Osteocyte (in vitro differentiated cells): ENCODE results near the gene SIM1. TPM values are rescaled to one million over a fixed set of nuclear protein-coding genes. Genes with fewer than 3 reads are reported as not detected.

Source experiments
- DNase-seq: peaks from one replicate; pipeline ENCODE4 v3.0.0; 2021; ENCODE audit warnings: mixed read lengths; ENCODE audit not compliant: unreplicated experiment; ENCODE audit errors: extremely low spot score
- H3K27ac Mint-ChIP-seq: one replicate; pipeline ENCODE4 v1.8.0; 2021; ENCODE audit warnings: mild to moderate bottlenecking, mixed read lengths; ENCODE audit not compliant: unreplicated experiment
- H3K27me3 Mint-ChIP-seq: one replicate; pipeline ENCODE4 v1.8.0; 2021; ENCODE audit warnings: mixed read lengths; ENCODE audit not compliant: unreplicated experiment
- H3K36me3 Mint-ChIP-seq: one replicate; pipeline ENCODE4 v1.8.0; 2021; ENCODE audit warnings: mixed read lengths; ENCODE audit not compliant: unreplicated experiment
- H3K4me1 Mint-ChIP-seq: one replicate; pipeline ENCODE4 v1.8.0; 2021; ENCODE audit warnings: mixed read lengths; ENCODE audit not compliant: unreplicated experiment
- H3K4me3 Mint-ChIP-seq: one replicate; pipeline ENCODE4 v1.8.0; 2021; ENCODE audit warnings: mild to moderate bottlenecking, moderate library complexity, mixed read lengths; ENCODE audit not compliant: unreplicated experiment
- H3K9me3 Mint-ChIP-seq: one replicate; pipeline ENCODE4 v1.8.0; 2021; ENCODE audit warnings: mixed read lengths; ENCODE audit not compliant: unreplicated experiment
- CTCF ChIP-seq: fragments of 200-600 bp; sonication (generic); IDR thresholded peaks from 2 replicates; pipeline ENCODE4 v1.5.0; 2021; ENCODE audit warnings: antibody characterized with exemption, mild to moderate bottlenecking, moderate library complexity
- total RNA-seq: library from RNA; stranded (reverse); gene quantifications from 2 replicates; pipeline ENCODE4 v1.2.1, GENCODE V29; 2021

SIM1 gene
- total RNA-seq, 1 donor from 2014 or later = 2.6 TPM

- TF ChIP-seq CTCF = no peak
- Mint-ChIP-seq H3K27ac (peak overlapping the region; percentile 45), H3K9me3 (peaks cover 3% of the 10 kb centered on the region), H3K4me3 (no peak overlapping the region), H3K4me1 (peaks cover 25% of the 10 kb centered on the region), H3K36me3 (peaks cover 2% of the 10 kb centered on the region), H3K27me3 (no peaks in the 10 kb centered on the region)
- no peak for DNase-seq
These were observed 111.3 kb downstream of the SIM1 start for GRCh38 chr6:100353276-100354015.

GRCh38 chr6:100350139-100350538 lies 114.6 kb downstream of the SIM1 start:
- peaks cover 56% of the 10 kb centered on the region for H3K4me1 Mint-ChIP-seq

DNA sequence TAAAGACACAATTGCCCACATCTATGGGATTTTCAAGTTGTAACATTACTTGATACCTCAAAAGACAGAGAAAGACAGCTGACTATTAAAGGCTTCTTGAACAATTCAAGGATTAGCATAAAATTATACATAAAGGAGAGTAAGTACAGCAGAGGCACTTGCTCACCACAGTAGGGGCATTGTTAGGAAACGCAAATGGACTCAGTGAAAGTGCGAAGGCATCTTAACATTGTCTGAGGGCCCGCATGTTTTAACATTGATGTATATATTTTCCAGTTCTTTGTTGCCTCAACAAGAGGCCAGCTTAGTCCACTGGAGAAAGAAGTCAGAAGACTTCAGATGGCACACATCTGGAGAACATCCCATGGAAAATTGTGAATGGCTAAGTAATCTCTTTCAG lies 115.4 kb downstream of the SIM1 start:
- no peak for TF ChIP-seq CTCF
- Mint-ChIP-seq H3K27me3 (no peaks in the 10 kb centered on the region), H3K9me3 (peaks cover 3% of the 10 kb centered on the region), H3K4me1 (peaks cover 62% of the 10 kb centered on the region), H3K36me3 (peaks cover 2% of the 10 kb centered on the region), H3K27ac (peak overlapping the region; percentile 93), H3K4me3 (no peak overlapping the region)
- no peak for DNase-seq

More at GRCh38 chr6:100350139-100350538, 114.6 kb downstream of the SIM1 start:
- no peaks in the 10 kb centered on the region for H3K27me3 Mint-ChIP-seq
- H3K36me3 Mint-ChIP-seq = peaks cover 2% of the 10 kb centered on the region
- no peak for TF ChIP-seq CTCF
- H3K9me3 Mint-ChIP-seq = peaks cover 3% of the 10 kb centered on the region
- no peak for DNase-seq
- H3K4me3 Mint-ChIP-seq = no peak overlapping the region
- no peak overlapping the region for H3K27ac Mint-ChIP-seq

DNA sequence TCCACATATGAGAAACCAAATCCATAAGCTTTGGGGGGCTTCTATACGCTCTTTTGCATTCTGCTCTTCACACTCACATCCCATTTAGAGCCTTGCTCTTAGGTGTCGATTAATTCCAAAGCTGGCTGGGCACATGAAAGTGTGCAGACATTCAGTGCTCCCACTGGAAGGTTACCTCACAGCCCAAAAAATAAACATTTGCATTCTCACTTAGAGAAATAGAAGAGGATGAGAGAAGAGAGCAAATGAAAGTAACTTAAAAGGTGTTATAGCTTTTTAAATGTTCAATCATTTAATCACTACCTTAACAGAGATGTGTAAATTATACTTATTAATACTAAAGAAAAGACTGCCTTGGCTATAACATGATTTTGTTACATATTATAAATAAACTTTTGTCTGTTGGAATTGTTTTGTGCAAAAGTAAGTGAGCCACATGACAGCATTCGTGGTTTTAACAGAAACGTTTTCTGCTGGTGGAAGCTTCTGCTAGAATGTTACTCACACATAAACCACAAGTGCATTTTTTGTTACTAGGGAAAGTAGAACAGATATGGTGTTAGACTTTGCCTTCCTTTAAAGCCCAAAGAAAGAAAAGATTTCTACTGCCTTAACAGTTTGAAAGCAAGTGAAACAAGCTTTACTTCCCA lies 116.7 kb downstream of the SIM1 start:
- Mint-ChIP-seq H3K4me1 (peaks cover 65% of the 10 kb centered on the region), H3K27me3 (no peaks in the 10 kb centered on the region), H3K9me3 (no peaks in the 10 kb centered on the region), H3K27ac (peak overlapping the region; percentile 93), H3K4me3 (peak overlapping the region; percentile 45), H3K36me3 (peaks cover 2% of the 10 kb centered on the region)
- TF ChIP-seq CTCF = no peak
- DNase-seq = no peak

DNA sequence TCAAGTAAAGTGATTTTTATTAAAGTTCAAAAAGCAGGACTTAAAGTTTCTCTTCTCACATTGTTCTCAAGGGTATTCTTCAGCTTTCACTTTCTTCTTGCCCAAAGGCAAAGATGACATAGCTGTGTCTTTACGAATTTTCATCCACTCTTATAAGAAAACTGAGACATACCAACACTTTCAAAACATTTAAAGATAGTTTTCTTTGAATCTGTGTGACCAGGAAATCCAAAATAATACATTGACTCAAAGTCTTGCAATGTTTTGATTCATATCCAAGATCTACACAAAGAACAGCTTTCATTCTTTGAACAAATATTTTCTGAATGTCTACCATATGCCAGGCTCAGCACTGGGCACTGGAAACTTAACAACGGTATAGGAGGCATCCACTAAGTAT lies 117.9 kb downstream of the SIM1 start:
- Mint-ChIP-seq H3K27ac (peak overlapping the region; percentile 92), H3K4me1 (peaks cover 70% of the 10 kb centered on the region), H3K9me3 (no peaks in the 10 kb centered on the region), H3K4me3 (peak overlapping the region; percentile 30), H3K36me3 (peaks cover 2% of the 10 kb centered on the region), H3K27me3 (no peaks in the 10 kb centered on the region)
- no peak for TF ChIP-seq CTCF
- DNase-seq = no peak
